ENCODE results near the gene HMGCL.

Gene HMGCL

GRCh38 chr1:23772854-23773242, 52.4 kb downstream of the HMGCL start:
- no peak for DNase-seq

GRCh38 chr1:23772049-23772853, 53.0 kb downstream of the HMGCL start:
- DNase-seq: peak; percentile 65

GRCh38 chr1:23768733-23769132, 56.5 kb downstream of the HMGCL start:
- DNase-seq: no peak

GRCh38 chr1:23763041-23763577, 62.1 kb downstream of the HMGCL start:
- DNase-seq: no peak

GRCh38 chr1:23759277-23759676, 66.0 kb downstream of the HMGCL start:
- DNase-seq: no peak

- no peak for DNase-seq
Observed at GRCh38 chr1:23757812-23758211, 67.4 kb downstream of the HMGCL start.

- DNase-seq: no peak
Observed at GRCh38 chr1:23756676-23757075, 68.6 kb downstream of the HMGCL start.

- no peak for DNase-seq
Observed at GRCh38 chr1:23752909-23753308, 72.3 kb downstream of the HMGCL start.

Data from NCI-H510A treated with DMSO at 0.1 percent for 48 hours (cell line).